SK-N-SH treated with all-trans-retinoic acid at 6 μM for 48 hours (cell line): Measurements from ENCODE around the gene PRKCE.

Experiments used
- ATAC-seq: fragments of 200-7000 bp; cut with Tn5 transposase; 3 replicates; pipeline ENCODE4 v1.9.1; 2020; ENCODE audit warnings: mild to moderate bottlenecking, moderate library complexity
- ARNTL ChIP-seq: fragments of 450-650 bp; formaldehyde crosslinking; IDR thresholded peaks from 2 replicates; pipeline ENCODE4 v1.5.0; 2020; ENCODE audit warnings: low read depth, mild to moderate bottlenecking, moderate library complexity, borderline replicate concordance
- BACH2 ChIP-seq: fragments of 250-450 bp; sonication (Bioruptor Pico); IDR thresholded peaks from 2 replicates; pipeline ENCODE4 v1.9.0; 2021; ENCODE audit warnings: mild to moderate bottlenecking, borderline replicate concordance
- CREB5 ChIP-seq: fragments of 250-450 bp; sonication (Bioruptor Pico); IDR thresholded peaks from 2 replicates; pipeline ENCODE4 v1.5.1; 2020; ENCODE audit warnings: low read depth, mild to moderate bottlenecking, moderate library complexity
- CSDC2 ChIP-seq: fragments of 250-450 bp; sonication (Bioruptor Pico); IDR thresholded peaks from 2 replicates; pipeline ENCODE4 v1.5.0; 2020; ENCODE audit warnings: mild to moderate bottlenecking, moderate library complexity
- CSRNP3 ChIP-seq: fragments of 250-450 bp; sonication (Bioruptor Pico); IDR thresholded peaks from 2 replicates; pipeline ENCODE4 v1.5.1; 2021; ENCODE audit warnings: mild to moderate bottlenecking, moderate library complexity
- GLIS3 ChIP-seq: fragments of 250-450 bp; sonication (Bioruptor Pico); IDR thresholded peaks from 2 replicates; pipeline ENCODE4 v1.5.0; 2020; ENCODE audit warnings: mild to moderate bottlenecking, moderate library complexity
- ISL1 ChIP-seq: fragments of 250-450 bp; sonication (Bioruptor Pico); IDR thresholded peaks from 2 replicates; pipeline ENCODE4 v2.1.2; 2022; ENCODE audit warnings: mild to moderate bottlenecking, moderate library complexity
- OSR1 ChIP-seq: fragments of 250-450 bp; sonication (Bioruptor Pico); IDR thresholded peaks from 2 replicates; pipeline ENCODE4 v1.8.0; 2022; ENCODE audit warnings: moderate library complexity, mild to moderate bottlenecking, inconsistent platforms
- PATZ1 ChIP-seq: fragments of 250-450 bp; sonication (Bioruptor Pico); IDR thresholded peaks from 2 replicates; pipeline ENCODE4 v1.8.0; 2020; ENCODE audit warnings: mild to moderate bottlenecking, moderate library complexity, borderline replicate concordance
- POU6F1 ChIP-seq: fragments of 250-450 bp; sonication (Bioruptor Pico); IDR thresholded peaks from 2 replicates; pipeline ENCODE4 v1.8.0; 2021; ENCODE audit warnings: low read depth, mild to moderate bottlenecking, moderate library complexity, borderline replicate concordance
- PPARA ChIP-seq: fragments of 250-450 bp; sonication (Bioruptor Pico); IDR thresholded peaks from 2 replicates; pipeline ENCODE4 v1.5.0; 2020; ENCODE audit warnings: mild to moderate bottlenecking, borderline replicate concordance
- RARB ChIP-seq: fragments of 250-450 bp; sonication (Bioruptor Pico); IDR thresholded peaks from 2 replicates; pipeline ENCODE4 v1.8.0; 2021; ENCODE audit warnings: mild to moderate bottlenecking, moderate library complexity
- SNAI2 ChIP-seq: fragments of 250-450 bp; sonication (Bioruptor Pico); IDR thresholded peaks from 2 replicates; pipeline ENCODE4 v1.5.0; 2020; ENCODE audit warnings: mild to moderate bottlenecking, moderate library complexity
- TCF4 ChIP-seq: fragments of 250-450 bp; sonication (Bioruptor Pico); IDR thresholded peaks from 2 replicates; pipeline ENCODE4 v1.8.0; 2021; ENCODE audit warnings: mild to moderate bottlenecking, moderate library complexity, borderline replicate concordance
- TOX ChIP-seq: fragments of 250-450 bp; sonication (Bioruptor Pico); IDR thresholded peaks from 2 replicates; pipeline ENCODE4 v1.8.0; 2021; ENCODE audit warnings: mild to moderate bottlenecking, moderate library complexity, borderline replicate concordance
- TSHZ2 ChIP-seq: fragments of 250-450 bp; sonication (Bioruptor Pico); IDR thresholded peaks from 2 replicates; pipeline ENCODE4 v1.5.0; 2020; ENCODE audit warnings: mild to moderate bottlenecking, moderate library complexity
- ZC3H10 ChIP-seq: fragments of 250-450 bp; sonication (Bioruptor Pico); IDR thresholded peaks from 2 replicates; pipeline ENCODE4 v1.5.1; 2021; ENCODE audit warnings: mild to moderate bottlenecking, moderate library complexity
- ZFP3 ChIP-seq: fragments of 250-450 bp; sonication (Bioruptor Pico); IDR thresholded peaks from 2 replicates; pipeline ENCODE4 v1.5.0; 2020; ENCODE audit warnings: mild to moderate bottlenecking, moderate library complexity
- ZFP30 ChIP-seq: fragments of 450-650 bp; formaldehyde crosslinking; IDR thresholded peaks from 2 replicates; pipeline ENCODE4 v1.5.0; 2022; ENCODE audit warnings: mild to moderate bottlenecking, moderate library complexity
- ZNF70 ChIP-seq: fragments of 450-650 bp; formaldehyde crosslinking; IDR thresholded peaks from 2 replicates; pipeline ENCODE4 v1.5.0; 2020; ENCODE audit warnings: mild to moderate bottlenecking, moderate library complexity
- ZNF8 ChIP-seq: fragments of 450-650 bp; formaldehyde crosslinking; IDR thresholded peaks from 2 replicates; pipeline ENCODE4 v1.5.0; 2020; ENCODE audit warnings: mild to moderate bottlenecking, moderate library complexity

Gene PRKCE

GRCh38 chr2:45808294-45808800, 156.9 kb downstream of the PRKCE start:
- no peak for ATAC-seq
- TF ChIP-seq CSDC2 (CRISPR knock-in tag): no peak
- TF ChIP-seq ARNTL (CRISPR knock-in tag): no peak
- TF ChIP-seq BACH2 (CRISPR knock-in tag): no peak
- TF ChIP-seq TCF4: no peak
- no peak for TF ChIP-seq PATZ1 (CRISPR knock-in tag)

GRCh38 chr2:45809205-45809604, 157.7 kb downstream of the PRKCE start:
- no peak for ATAC-seq
- TF ChIP-seq OSR1 (no peak), RARB (CRISPR knock-in tag) (no peak), PPARA (no peak), SNAI2 (no peak), ARNTL (CRISPR knock-in tag) (no peak), POU6F1 (CRISPR knock-in tag) (no peak), ZFP30 (no peak), ZC3H10 (no peak), TOX (CRISPR knock-in tag) (no peak), ZNF70 (CRISPR knock-in tag) (no peak), CREB5 (CRISPR knock-in tag) (peak; percentile 40; the same call in 1 of the 2 replicates), CSRNP3 (CRISPR knock-in tag) (no peak), ZNF8 (CRISPR knock-in tag) (no peak), GLIS3 (CRISPR knock-in tag) (no peak), ISL1 (CRISPR knock-in tag) (peak; percentile 91), TSHZ2 (CRISPR knock-in tag) (no peak)
- TF ChIP-seq, all 23 proteins: peak for 2

GRCh38 chr2:45812011-45812500, 160.6 kb downstream of the PRKCE start:
- TF ChIP-seq ZFP3 (CRISPR knock-in tag) (0 out of 2 replicates have a peak, but pooled peaks have one; percentile 34), RARB (CRISPR knock-in tag) (no peak), TOX (CRISPR knock-in tag) (peak; percentile 41; the same call in 1 of the 2 replicates)

More at GRCh38 chr2:45812011-45812500, 160.6 kb downstream of the PRKCE start:
- peak; percentile 92 for ATAC-seq
